ENCODE measurements around the gene KANSL1L.

KANSL1L gene

GRCh38 chr2:210009896-210010295 lies 161.3 kb downstream of the KANSL1L start:
- in situ Hi-C loops (cut with MboI; ENCODE audit: low sequenced_read_pairs, unreplicated experiment) = no loop called here
- DNase-seq (ENCODE audit: low spot score) = no peak
- no peak for TF ChIP-seq CTCF (IDR thresholded peaks at IDR 0.05; ENCODE audit: borderline replicate concordance, control extremely low read depth, extremely low read depth, insufficient read depth, missing control alignments)

GRCh38 chr2:210009126-210009525 lies 162.1 kb downstream of the KANSL1L start:
- DNase-seq (ENCODE audit: low spot score) = no peak
- in situ Hi-C loops (cut with MboI; ENCODE audit: low sequenced_read_pairs, unreplicated experiment) = no loop called here
- no peak for TF ChIP-seq CTCF (IDR thresholded peaks at IDR 0.05; ENCODE audit: borderline replicate concordance, control extremely low read depth, extremely low read depth, insufficient read depth, missing control alignments)

- no peak for DNase-seq (ENCODE audit: low spot score)
- TF ChIP-seq CTCF (IDR thresholded peaks at IDR 0.05; ENCODE audit: borderline replicate concordance, control extremely low read depth, extremely low read depth, insufficient read depth, missing control alignments) = no peak
- in situ Hi-C loops (cut with MboI; ENCODE audit: low sequenced_read_pairs, unreplicated experiment) = no loop called here
These were observed 163.3 kb downstream of the KANSL1L start for GRCh38 chr2:210007895-210008294.

- in situ Hi-C loops (cut with MboI; ENCODE audit: low sequenced_read_pairs, unreplicated experiment) = no loop called here
- TF ChIP-seq CTCF (IDR thresholded peaks at IDR 0.05; ENCODE audit: borderline replicate concordance, control extremely low read depth, extremely low read depth, insufficient read depth, missing control alignments) = no peak
- DNase-seq (ENCODE audit: low spot score) = no peak
These were observed 166.3 kb downstream of the KANSL1L start for GRCh38 chr2:210004881-210005280.

GRCh38 chr2:210003359-210003758 lies 167.8 kb downstream of the KANSL1L start:
- DNase-seq (ENCODE audit: low spot score) = no peak
- no peak for TF ChIP-seq CTCF (IDR thresholded peaks at IDR 0.05; ENCODE audit: borderline replicate concordance, control extremely low read depth, extremely low read depth, insufficient read depth, missing control alignments)
- in situ Hi-C loops (cut with MboI; ENCODE audit: low sequenced_read_pairs, unreplicated experiment) = no loop called here

- in situ Hi-C loops (cut with MboI; ENCODE audit: low sequenced_read_pairs, unreplicated experiment) = no loop called here
These were observed 168.8 kb downstream of the KANSL1L start, which contains the start of gene RPE for GRCh38 chr2:210002158-210003157. RPE (plus strand) TSS chr2:210002638; CDS start chr2:210002662, 24 bp downstream.

More at GRCh38 chr2:210002158-210003157, 168.8 kb downstream of the KANSL1L start, which contains the start of gene RPE:
- peak; percentile 96 for DNase-seq (ENCODE audit: low spot score)
- no peak for TF ChIP-seq CTCF (IDR thresholded peaks at IDR 0.05; ENCODE audit: borderline replicate concordance, control extremely low read depth, extremely low read depth, insufficient read depth, missing control alignments)

Measured in GM13976 (cell line).